H9 (cell line): ENCODE results near the gene EPHB2. TPM values are rescaled to one million over a fixed set of nuclear protein-coding genes. Genes with fewer than 3 reads are reported as not detected.

Experiments used
- DNase-seq: peaks from one replicate; pipeline ENCODE4 v3.0.0-alpha.2; 2017
- H2AFZ ChIP-seq: one replicate; pipeline ENCODE4 v1.6.1; 2013; ENCODE audit warnings: mild to moderate bottlenecking, low read length, control low read depth, moderate library complexity
- H2AK5ac ChIP-seq: 2 replicates; pipeline ENCODE4 v1.6.1; 2013; ENCODE audit warnings: low read length, control low read depth, mixed read lengths; ENCODE audit not compliant: insufficient read length
- H2BK120ac ChIP-seq: one replicate; pipeline ENCODE4 v1.6.1; 2013; ENCODE audit warnings: low read depth, mild to moderate bottlenecking, low read length, control low read depth, inconsistent platforms; ENCODE audit not compliant: poor library complexity, severe bottlenecking
- H2BK12ac ChIP-seq: 2 replicates; pipeline ENCODE4 v1.6.1; 2013; ENCODE audit warnings: low read length, control low read depth, mixed read lengths, low read depth; ENCODE audit not compliant: insufficient read length
- H2BK15ac ChIP-seq: 2 replicates; pipeline ENCODE4 v1.6.1; 2013; ENCODE audit warnings: low read depth, low read length, control low read depth
- H2BK20ac ChIP-seq: one replicate; pipeline ENCODE4 v1.6.1; 2013; ENCODE audit warnings: low read depth, mild to moderate bottlenecking, low read length, control low read depth, inconsistent platforms; ENCODE audit not compliant: poor library complexity, severe bottlenecking
- H2BK5ac ChIP-seq: 2 replicates; pipeline ENCODE4 v1.6.1; 2013; ENCODE audit warnings: low read length, control low read depth, mixed read lengths; ENCODE audit not compliant: insufficient read length
- H3K14ac ChIP-seq: 2 replicates; pipeline ENCODE4 v1.6.1; 2013; ENCODE audit warnings: low read length, control low read depth; ENCODE audit not compliant: insufficient read depth
- H3K18ac ChIP-seq: 2 replicates; pipeline ENCODE4 v1.6.1; 2013; ENCODE audit warnings: low read depth, mild to moderate bottlenecking, mixed read lengths, low read length, control low read depth; ENCODE audit not compliant: insufficient read length
- H3K23ac ChIP-seq: 2 replicates; pipeline ENCODE4 v1.6.1; 2013; ENCODE audit warnings: low read length, control low read depth, mixed read lengths, low read depth; ENCODE audit not compliant: insufficient read length
- H3K23me2 ChIP-seq: 2 replicates; pipeline ENCODE4 v1.6.1; 2013; ENCODE audit warnings: low read depth, mild to moderate bottlenecking, mixed read lengths, low read length, control low read depth; ENCODE audit not compliant: insufficient read length, poor library complexity, severe bottlenecking
- H3K27ac ChIP-seq: 2 replicates; pipeline ENCODE4 v1.5.1; 2013; ENCODE audit warnings: low read length, control low read depth, mixed read lengths, low read depth; ENCODE audit not compliant: insufficient read length
- H3K27me3 ChIP-seq: 2 replicates; pipeline ENCODE4 v1.6.1; 2013; ENCODE audit warnings: low read length, control low read depth, inconsistent platforms; ENCODE audit not compliant: insufficient read depth
- H3K4ac ChIP-seq: 2 replicates; pipeline ENCODE4 v1.6.1; 2013; ENCODE audit warnings: low read depth, mild to moderate bottlenecking, control low read depth, inconsistent platforms, low read length, moderate library complexity
- H3K4me1 ChIP-seq: 2 replicates; pipeline ENCODE4 v1.6.1; 2013; ENCODE audit warnings: low read length, control low read depth, inconsistent platforms; ENCODE audit not compliant: insufficient read depth
- H3K4me2 ChIP-seq: 2 replicates; pipeline ENCODE4 v1.6.1; 2013; ENCODE audit warnings: low read length, control low read depth, mixed read lengths; ENCODE audit not compliant: insufficient read length, insufficient read depth
- H3K56ac ChIP-seq: 2 replicates; pipeline ENCODE4 v1.6.1; 2013; ENCODE audit warnings: low read depth, mild to moderate bottlenecking, mixed read lengths, low read length, control low read depth; ENCODE audit not compliant: insufficient read length
- H3K79me1 ChIP-seq: 2 replicates; pipeline ENCODE4 v1.6.1; 2013; ENCODE audit warnings: low read depth, mild to moderate bottlenecking, moderate library complexity, low read length, control low read depth, inconsistent platforms; ENCODE audit not compliant: insufficient read depth, poor library complexity, severe bottlenecking
- H3K79me2 ChIP-seq: 2 replicates; pipeline ENCODE4 v1.6.1; 2013; ENCODE audit warnings: low read length, control low read depth, inconsistent platforms; ENCODE audit not compliant: insufficient read depth
- H3K9ac ChIP-seq: 2 replicates; pipeline ENCODE4 v1.6.1; 2013; ENCODE audit warnings: low read length, control low read depth, mixed read lengths; ENCODE audit not compliant: insufficient read length; ENCODE audit errors: extremely low read depth
- H3K9me3 ChIP-seq: one replicate; pipeline ENCODE4 v1.6.1; 2013; ENCODE audit warnings: low read depth, low read length, inconsistent platforms; ENCODE audit not compliant: control insufficient read depth
- H3T11ph ChIP-seq: one replicate; pipeline ENCODE4 v1.6.1; 2013; ENCODE audit warnings: mild to moderate bottlenecking, low read length, control low read depth, inconsistent platforms
- H4K20me1 ChIP-seq: one replicate; pipeline ENCODE4 v1.6.1; 2013; ENCODE audit not compliant: control insufficient read depth, insufficient read length, insufficient read depth
- H4K5ac ChIP-seq: 2 replicates; pipeline ENCODE4 v1.6.1; 2013; ENCODE audit warnings: low read depth, mild to moderate bottlenecking, mixed read lengths, low read length, control low read depth; ENCODE audit not compliant: insufficient read length
- H4K8ac ChIP-seq: replicated peaks from 2 replicates; pipeline ENCODE4 v1.6.1; 2013; ENCODE audit warnings: low read length, control low read depth, mixed read lengths, low read depth; ENCODE audit not compliant: insufficient read length
- H4K91ac ChIP-seq: 2 replicates; pipeline ENCODE4 v1.6.1; 2013; ENCODE audit warnings: low read depth, mild to moderate bottlenecking, moderate library complexity, mixed read lengths, low read length, control low read depth; ENCODE audit not compliant: insufficient read length
- H3K27ac Mint-ChIP-seq, 3 experiments: 2 replicates in 2 of 3; 3 replicates in 1 of 3; pipeline ENCODE4 v1.8.0; 2020 to 2021; ENCODE audit warnings: mixed read lengths in 3 of 3, mild to moderate bottlenecking in 1 of 3, moderate library complexity in 1 of 3
- H3K27me3 Mint-ChIP-seq: 2 replicates; pipeline ENCODE4 v1.8.0; 2021; ENCODE audit warnings: low read depth, mild to moderate bottlenecking, moderate library complexity, mixed read lengths
- H3K36me3 Mint-ChIP-seq, 3 experiments: 2 replicates in 2 of 3; 3 replicates in 1 of 3; pipeline ENCODE4 v1.8.0; 2020 to 2021; ENCODE audit warnings: low read depth in 3 of 3, mixed read lengths in 3 of 3; ENCODE audit not compliant: insufficient read depth in 1 of 3
- H3K4me1 Mint-ChIP-seq, 2 experiments: 2 replicates each; pipeline ENCODE4 v1.8.0; 2020; ENCODE audit warnings: mixed read lengths in 2 of 2
- H3K4me3 Mint-ChIP-seq, 2 experiments: 2 replicates in 1 of 2; 3 replicates in 1 of 2; pipeline ENCODE4 v1.8.0; 2020 to 2021; ENCODE audit warnings: mild to moderate bottlenecking in 2 of 2, mixed read lengths in 2 of 2, moderate library complexity in 1 of 2
- H3K9me3 Mint-ChIP-seq, 2 experiments: 2 replicates in 1 of 2; 3 replicates in 1 of 2; pipeline ENCODE4 v1.8.0; 2020; ENCODE audit warnings: mild to moderate bottlenecking in 2 of 2, mixed read lengths in 2 of 2, moderate library complexity in 1 of 2
- CTCF ChIP-seq: fragments of 200-600 bp; sonication (generic); conservative IDR thresholded peaks from 3 replicates; pipeline ENCODE4 v1.8.0; 2021; ENCODE audit warnings: antibody characterized with exemption, mild to moderate bottlenecking
- WGBS: extraction: QIAGEN DNeasy Blood & Tissue Kit; methylation state at CpG from one replicate; pipeline ENCODE4 v1.1.7; 2013; ENCODE audit warnings: missing lambda C conversion rate, low lambda C conversion rate, mixed read lengths; ENCODE audit not compliant: insufficient read length; ENCODE audit errors: extremely low coverage; 5-methylcytosine and 5-hydroxymethylcytosine counted together
- total RNA-seq: library from RNA; stranded (reverse); gene quantifications from 2 replicates; pipeline ENCODE4 v1.2.1, GENCODE V29; 2021

Gene EPHB2
- total RNA-seq, 1 experiment from 2014 or later, result 9.5 TPM

GRCh38 chr1:22815421-22816066 is 104.9 kb downstream of the EPHB2 start:
- Histone ChIP-seq H3K27ac (no peak overlapping the region), H3K27me3 (no peaks in the 10 kb centered on the region), H2BK120ac (no peak overlapping the region), H3K14ac (no peak overlapping the region), H3K23me2 (no peaks in the 10 kb centered on the region), H3K4ac (no peak overlapping the region), H3K9ac (no peak overlapping the region), H2AFZ (no peak overlapping the region), H3K23ac (no peak overlapping the region), H3K4me2 (no peak overlapping the region), H3K4me1 (no peaks in the 10 kb centered on the region), H3K79me1 (no peaks in the 10 kb centered on the region), H3K18ac (no peak overlapping the region), H2BK5ac (no peak overlapping the region), H3K56ac (no peak overlapping the region), H3K9me3 (no peaks in the 10 kb centered on the region), H4K5ac (no peak overlapping the region), H2BK15ac (no peak overlapping the region), H3T11ph (no peak overlapping the region), H4K91ac (no peak overlapping the region), H3K79me2 (no peaks in the 10 kb centered on the region), H4K20me1 (no peaks in the 10 kb centered on the region), H2BK20ac (no peak overlapping the region), H2BK12ac (no peak overlapping the region), H4K8ac (no peak overlapping the region), H2AK5ac (no peak overlapping the region)
- TF ChIP-seq CTCF, result no peak
- H3K36me3 Mint-ChIP-seq, result no peaks in the 10 kb centered on the region
- H3K4me1 Mint-ChIP-seq, result peaks cover 15 to 24% of the 10 kb centered on the region in 2 experiments
- no peak for DNase-seq
- H3K9me3 Mint-ChIP-seq, result no peaks in the 10 kb centered on the region
- no peaks in the 10 kb centered on the region; the same call in 1 of the 2 replicates for H3K27me3 Mint-ChIP-seq
- WGBS, result no CpG with 5 or more reads among the region's 12 CpGs
- H3K27ac Mint-ChIP-seq, result peak overlapping the region in 2 of 3 experiments; percentile 34 to 87; a peak in 1 of 7 replicates
- H3K4me3 Mint-ChIP-seq, result no peak overlapping the region
